T47D (cell line): ENCODE measurements around the gene ATG2A.

Experiments used
- DNase-seq, 2 experiments: peaks; one replicate each; pipeline versions ENCODE4 v3.0.0 to v3.0.0-alpha.2; 2011 to 2012; ENCODE audit warnings: low read depth in 1 of 2, low spot score in 1 of 2
- JUND ChIP-seq: IDR thresholded peaks from 2 replicates; pipeline ENCODE4 v1.6.1; 2012; ENCODE audit warnings: low read depth
- in situ Hi-C: cut with HindIII; loops from 2 replicates; pipeline ENCODE4 v1.10.0; 2016; ENCODE audit warnings: low sequenced_read_pairs, low pct_unique_long_range_greater_than_20kb

Gene ATG2A

GRCh38 chr11:64875369-64876228, 41.4 kb downstream of the ATG2A start:
- no peak for DNase-seq
- TF ChIP-seq JUND, result no peak
- in situ Hi-C loops, result no loop called here

GRCh38 chr11:64874308-64875240, 42.4 kb downstream of the ATG2A start:
- in situ Hi-C loops, result no loop called here
- DNase-seq, result no peak
- no peak for TF ChIP-seq JUND

- in situ Hi-C loops, result no loop called here
- no peak for DNase-seq
- no peak for TF ChIP-seq JUND
Observed at GRCh38 chr11:64872790-64873488, 44.1 kb downstream of the ATG2A start.

GRCh38 chr11:64871492-64871891, 45.5 kb downstream of the ATG2A start:
- DNase-seq, result no peak
- no peak for TF ChIP-seq JUND
- in situ Hi-C loops, result no loop called here

- no peak for TF ChIP-seq JUND
- in situ Hi-C loops, result no loop called here
- no peak for DNase-seq
Observed at GRCh38 chr11:64870893-64871466, 46.0 kb downstream of the ATG2A start.

- DNase-seq, result no peak
- TF ChIP-seq JUND, result no peak
- in situ Hi-C loops, result no loop called here
Observed at GRCh38 chr11:64870176-64870892, 46.7 kb downstream of the ATG2A start.

- DNase-seq, result no peak
- TF ChIP-seq JUND, result no peak
- in situ Hi-C loops, result no loop called here
Observed at GRCh38 chr11:64869571-64870175, 47.3 kb downstream of the ATG2A start.

GRCh38 chr11:64868904-64869570, 48.0 kb downstream of the ATG2A start:
- DNase-seq, result no peak
- in situ Hi-C loops, result no loop called here
- no peak for TF ChIP-seq JUND

GRCh38 chr11:64867748-64868462, 49.1 kb downstream of the ATG2A start:
- no peak for TF ChIP-seq JUND
- DNase-seq, result no peak
- in situ Hi-C loops, result no loop called here

GRCh38 chr11:64866173-64866491, 50.9 kb downstream of the ATG2A start:
- no peak for TF ChIP-seq JUND
- in situ Hi-C loops, result no loop called here
- DNase-seq, result no peak
